Hepatic stellate cell (primary cell): ENCODE results near the gene RAB13.
"Not testable (repeated sequence)": the region's sequence is repeated elsewhere in the genome, so short reads cannot be mapped to it uniquely, and the experiment has no call there.

Source experiments
- DNase-seq: peaks from one replicate; pipeline ENCODE4 v3.0.0; 2011; ENCODE audit warnings: low spot score

Gene RAB13

GRCh38 chr1:153985941-153986761 lies at the start of gene RAB13:
Gene RAB13, minus strand, starts transcription at chr1:153986339. Its CDS starts 103 bp downstream, at chr1:153986236.
- peak; percentile 91 for DNase-seq

GRCh38 chr1:154033697-154034096 lies 47.6 kb upstream of the RAB13 start:
- not testable (repeated sequence) for DNase-seq

GRCh38 chr1:154019940-154020339 lies 33.8 kb upstream of the RAB13 start:
- no peak for DNase-seq

GRCh38 chr1:154019269-154019668 lies 33.1 kb upstream of the RAB13 start:
- no peak for DNase-seq

GRCh38 chr1:154014154-154014907 lies 28.2 kb upstream of the RAB13 start:
- DNase-seq: peak; percentile 32

GRCh38 chr1:154012543-154012942 lies 26.4 kb upstream of the RAB13 start:
- DNase-seq: not testable (repeated sequence)

- DNase-seq: no peak
Measured at GRCh38 chr1:154012129-154012528, 26.0 kb upstream of the RAB13 start.

- peak; percentile 74 for DNase-seq
Measured at GRCh38 chr1:154006136-154006535, 20.0 kb upstream of the RAB13 start.

GRCh38 chr1:154000420-154000819 lies 14.3 kb upstream of the RAB13 start:
- no peak for DNase-seq

- DNase-seq: not testable (repeated sequence)
Measured at GRCh38 chr1:153996882-153997281, 10.7 kb upstream of the RAB13 start.

- no peak for DNase-seq
Measured at GRCh38 chr1:153995640-153996039, 9.5 kb upstream of the RAB13 start.

GRCh38 chr1:153995202-153995601 lies 9.1 kb upstream of the RAB13 start:
- DNase-seq: no peak

GRCh38 chr1:153991806-153992205 lies 5.7 kb upstream of the RAB13 start:
- DNase-seq: no peak

GRCh38 chr1:153991151-153991630 lies 5.1 kb upstream of the RAB13 start:
- DNase-seq: no peak

- peak; percentile 96 for DNase-seq
Measured at GRCh38 chr1:153990468-153991150, 4.5 kb upstream of the RAB13 start, which contains the start of gene RPS27. Gene RPS27, plus strand, starts transcription at chr1:153990762. Its CDS starts 35 bp downstream, at chr1:153990797.

GRCh38 chr1:153987621-153988020 lies 1.5 kb upstream of the RAB13 start:
- DNase-seq: no peak

GRCh38 chr1:153985341-153985912 lies 712 bp downstream of the RAB13 start:
- DNase-seq: peak; percentile 53

- no peak for DNase-seq
Measured at GRCh38 chr1:153984123-153984894, 1.8 kb downstream of the RAB13 start.

- not testable (repeated sequence) for DNase-seq
Measured at GRCh38 chr1:153981735-153982134, 4.4 kb downstream of the RAB13 start.

GRCh38 chr1:153979091-153979490 lies 7.0 kb downstream of the RAB13 start:
- DNase-seq: not testable (repeated sequence)

GRCh38 chr1:153978274-153978909 lies 7.7 kb downstream of the RAB13 start:
- DNase-seq: no peak
